Activated CD4-positive, alpha-beta T cell treated with anti-CD3 and anti-CD28 coated beads, Interleukin-2, amount 10 ng/mL, durations not matched to agents 7 days and 5 days (primary cell): ENCODE results near the gene SDR9C7. TPM values are rescaled to one million over a fixed set of nuclear protein-coding genes. Genes with fewer than 3 reads are reported as not detected.
"Not testable (repeated sequence)": the region's sequence is repeated elsewhere in the genome, so short reads cannot be mapped to it uniquely, and the experiment has no call there.

ENCODE experiments used
- CTCF ChIA-PET: fragments of 350-600 bp; sonication (Branson Sonifier 250); formaldehyde crosslinking; loops from one replicate; lab custom pipeline; 2021; ENCODE audit warnings: antibody characterized with exemption; lab: Charles Lee
- POLR2A ChIA-PET: fragments of 350-600 bp; sonication (Branson Sonifier 250); formaldehyde crosslinking; loops from one replicate; lab custom pipeline; 2021; ENCODE audit warnings: antibody characterized with exemption; lab: Charles Lee
- DNase-seq: peaks from one replicate; pipeline ENCODE4 v3.0.0-alpha.2; 2020
- H3K27ac Mint-ChIP-seq: one replicate; pipeline ENCODE4 v1.8.0; 2021; ENCODE audit warnings: mild to moderate bottlenecking, moderate library complexity, mixed read lengths
- H3K27me3 Mint-ChIP-seq: one replicate; pipeline ENCODE4 v1.8.0; 2021; ENCODE audit warnings: mixed read lengths
- H3K36me3 Mint-ChIP-seq: one replicate; pipeline ENCODE4 v1.8.0; 2021; ENCODE audit warnings: low read depth, mixed read lengths
- H3K4me1 Mint-ChIP-seq: one replicate; pipeline ENCODE4 v1.8.0; 2021; ENCODE audit warnings: mixed read lengths
- H3K4me3 Mint-ChIP-seq: one replicate; pipeline ENCODE4 v1.8.0; 2021; ENCODE audit warnings: mild to moderate bottlenecking, moderate library complexity, mixed read lengths
- H3K9me3 Mint-ChIP-seq: one replicate; pipeline ENCODE4 v1.8.0; 2021; ENCODE audit warnings: mixed read lengths
- total RNA-seq, 2 experiments: library from RNA; stranded (reverse); gene quantifications; one replicate each; pipeline ENCODE4 v1.2.3, GENCODE V29; 2021

Gene SDR9C7
- total RNA-seq, 2 experiments from 2014 or later, result not detected

DNA sequence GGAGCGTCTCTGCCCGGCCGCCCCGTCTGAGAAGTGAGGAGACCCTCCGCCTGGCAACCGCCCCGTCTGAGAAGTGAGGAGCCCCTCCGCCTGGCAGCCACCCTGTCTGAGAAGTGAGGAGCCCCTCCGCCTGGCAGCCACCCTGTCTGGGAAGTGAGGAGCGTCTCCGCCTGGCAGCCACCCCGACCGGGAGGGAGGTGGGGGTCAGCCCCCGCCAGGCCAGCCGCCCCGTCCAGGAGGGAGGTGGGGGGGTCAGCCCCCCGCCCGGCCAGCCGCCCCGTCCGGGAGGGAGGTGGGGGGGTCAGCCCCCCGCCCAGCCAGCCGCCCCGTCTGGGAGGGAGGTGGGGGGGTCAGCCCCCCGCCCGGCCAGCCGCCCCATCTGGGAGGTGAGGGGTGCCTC, 29.3 kb upstream of the SDR9C7 start:
- H3K9me3 Mint-ChIP-seq, H3K27ac Mint-ChIP-seq, POLR2A ChIA-PET, H3K36me3 Mint-ChIP-seq, CTCF ChIA-PET, H3K4me3 Mint-ChIP-seq, DNase-seq, H3K4me1 Mint-ChIP-seq: not testable (repeated sequence)
- H3K27me3 Mint-ChIP-seq, result peaks cover 15% of the 10 kb centered on the region

DNA sequence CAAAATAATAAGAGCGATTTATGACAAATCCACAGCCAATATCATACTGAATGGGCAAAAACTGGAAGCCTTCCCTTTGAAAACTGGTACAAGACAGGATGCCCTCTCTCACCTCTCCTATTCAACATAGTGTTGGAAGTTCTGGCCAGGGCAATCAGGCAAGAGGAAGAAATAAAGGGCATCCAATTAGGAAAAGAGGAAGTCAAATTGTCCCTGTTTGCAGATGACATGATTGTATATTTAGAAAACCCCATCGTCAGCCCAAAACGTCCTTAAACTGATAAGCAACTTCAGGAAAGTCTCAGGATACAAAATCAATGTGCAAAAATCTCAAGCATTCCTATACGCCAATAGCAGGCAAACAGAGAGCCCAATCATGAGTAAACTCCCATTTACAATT, 28.0 kb upstream of the SDR9C7 start:
- peaks cover 15% of the 10 kb centered on the region for H3K27me3 Mint-ChIP-seq
- H3K36me3 Mint-ChIP-seq, DNase-seq, POLR2A ChIA-PET, CTCF ChIA-PET, H3K9me3 Mint-ChIP-seq, H3K4me1 Mint-ChIP-seq, H3K4me3 Mint-ChIP-seq, H3K27ac Mint-ChIP-seq: not testable (repeated sequence)

DNA sequence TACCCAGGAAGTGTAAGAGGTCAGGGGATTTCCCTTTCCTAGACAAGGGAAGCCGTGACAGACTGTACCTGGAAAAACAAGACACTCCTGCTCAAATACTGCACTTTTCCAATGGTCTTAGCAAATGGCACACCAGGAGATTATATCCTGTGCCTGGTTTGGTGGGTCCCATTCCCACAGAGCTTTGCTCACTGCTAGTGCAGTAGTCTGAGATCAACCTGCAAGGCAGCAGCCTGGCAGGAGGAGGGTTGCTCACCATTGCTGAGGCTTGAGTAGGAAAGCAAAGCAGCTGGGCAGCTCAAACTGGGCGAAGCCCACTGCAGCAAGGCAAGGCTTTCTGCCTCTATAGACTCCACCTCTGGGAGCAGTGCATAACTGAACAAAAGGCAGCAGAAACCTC, 24.2 kb upstream of the SDR9C7 start:
- Mint-ChIP-seq H3K9me3 (peaks cover 7% of the 10 kb centered on the region), H3K27ac (no peak overlapping the region), H3K4me3 (no peak overlapping the region), H3K4me1 (no peaks in the 10 kb centered on the region), H3K27me3 (peaks cover 15% of the 10 kb centered on the region), H3K36me3 (no peaks in the 10 kb centered on the region)
- ChIA-PET POLR2A (no interaction called here), CTCF (no interaction called here)
- no peak for DNase-seq

DNA sequence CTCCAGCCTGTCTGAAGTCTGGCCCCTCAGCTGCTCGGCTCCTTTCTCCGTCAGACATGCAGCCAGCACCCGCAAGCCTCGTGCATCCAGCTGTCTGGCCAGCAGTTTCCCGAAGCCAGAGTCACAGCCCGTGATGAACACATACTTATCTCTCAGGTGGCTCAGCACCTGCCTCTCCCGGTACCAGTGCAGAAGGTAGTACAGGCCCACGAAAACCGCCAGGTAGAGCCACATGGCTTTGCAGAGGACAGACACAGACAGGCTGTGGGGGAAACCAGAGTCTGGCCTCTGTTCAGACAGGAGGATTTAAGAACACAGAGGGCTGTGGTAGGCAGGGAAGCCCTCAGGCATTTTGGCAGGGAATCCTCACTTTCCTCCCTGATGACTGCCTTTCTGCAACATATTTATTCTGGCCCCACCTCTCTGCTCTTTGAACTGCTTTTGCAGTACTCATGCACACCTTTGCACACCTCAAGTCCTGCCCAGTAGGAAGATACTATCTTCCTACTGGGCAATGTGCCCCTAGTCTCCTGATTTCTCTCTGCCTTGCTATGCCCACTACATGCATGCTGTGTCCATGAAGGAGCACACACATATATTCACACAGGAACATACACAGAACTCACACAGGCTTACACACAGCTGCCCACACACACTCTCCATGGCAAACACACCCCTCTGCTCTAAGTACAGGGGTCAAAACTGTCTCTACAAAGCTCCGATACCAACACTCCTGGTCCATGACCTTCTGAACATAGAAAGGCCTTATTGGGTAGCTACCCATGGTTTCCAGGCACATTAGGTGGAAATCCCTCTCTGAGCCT, 23.2 kb upstream of the SDR9C7 start, which contains the start of gene RDH16:
TSS of gene RDH16 (minus strand) at position 380 of the 824 bp plus-strand sequence. CDS start at position 234, 146 bp downstream.
- ChIA-PET POLR2A (no interaction called here), CTCF (interaction anchor here (0.9 kb wide), 1 partner anchor 8 kb away, joined by 3 read pairs; no protein-coding TSS in a partner anchor)
- Mint-ChIP-seq H3K4me3 (no peak within 1 kb of the TSS), H3K27ac (no peak within 1 kb of the TSS), H3K4me1 (no peaks in the 10 kb centered on the region), H3K36me3 (no peaks in the 10 kb centered on the region), H3K9me3 (peaks cover 4% of the 10 kb centered on the region), H3K27me3 (peaks cover 15% of the 10 kb centered on the region)
- DNase-seq, result no peak

DNA sequence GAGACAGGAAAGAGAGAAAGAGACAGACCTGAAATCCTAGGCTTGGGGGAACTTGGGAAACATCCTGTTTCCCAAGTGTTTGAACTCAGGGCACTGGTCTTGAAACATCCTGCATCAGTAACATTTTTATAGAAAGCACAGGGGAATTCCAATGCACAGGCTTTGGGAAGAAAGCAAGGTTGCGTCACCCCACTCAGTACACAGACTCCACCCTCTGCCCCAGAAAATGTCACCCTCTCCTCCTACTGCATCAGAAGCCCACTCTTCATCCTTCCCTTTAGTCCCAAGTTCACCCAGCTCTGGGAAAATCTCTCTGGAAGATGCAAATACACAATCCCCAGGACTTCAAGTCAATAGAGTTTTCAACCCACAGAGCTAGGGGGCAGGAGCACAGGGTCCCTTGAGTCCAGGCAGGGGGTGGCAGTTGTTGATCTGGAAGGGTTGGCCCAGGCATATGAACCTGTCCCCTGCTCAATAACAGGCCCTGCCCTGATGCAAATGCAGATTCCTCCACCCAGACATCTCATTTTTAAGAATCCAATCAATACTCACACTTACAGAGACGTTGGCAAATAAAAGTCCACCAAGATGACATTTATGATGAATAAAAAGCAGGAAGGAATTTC, 21.5 kb upstream of the SDR9C7 start:
- H3K9me3 Mint-ChIP-seq, result peaks cover 2% of the 10 kb centered on the region
- ChIA-PET POLR2A (interaction anchor here (0.6 kb wide), 1 partner anchor 9 kb away, joined by 3 read pairs; no protein-coding TSS in a partner anchor), CTCF (interaction anchor here (1.6 kb wide), 1 partner anchor 31 kb away, joined by 3 read pairs; no protein-coding TSS in a partner anchor)
- no peaks in the 10 kb centered on the region for H3K36me3 Mint-ChIP-seq
- no peaks in the 10 kb centered on the region for H3K4me1 Mint-ChIP-seq
- DNase-seq, result no peak
- peaks cover 6% of the 10 kb centered on the region for H3K27me3 Mint-ChIP-seq
- H3K27ac Mint-ChIP-seq, result no peak overlapping the region
- no peak overlapping the region for H3K4me3 Mint-ChIP-seq

DNA sequence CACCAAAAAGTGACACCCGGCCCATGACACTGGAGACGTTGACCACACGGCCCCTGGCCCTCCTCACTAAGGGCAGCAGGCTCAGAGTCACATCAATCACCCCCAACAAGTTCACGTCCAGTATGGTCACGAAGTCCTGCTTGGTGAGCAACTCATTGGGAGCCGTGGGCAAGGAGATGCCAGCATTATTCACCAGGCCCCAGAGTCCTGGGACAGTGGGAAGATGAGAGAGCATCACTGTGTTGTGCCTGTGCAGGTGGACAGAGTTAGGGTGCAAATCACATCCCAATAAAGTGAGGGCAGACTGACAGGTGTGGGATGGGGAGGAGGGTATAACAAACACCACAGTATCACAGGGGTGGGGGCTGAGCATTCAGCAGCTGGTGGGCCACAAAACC, 20.7 kb upstream of the SDR9C7 start:
- Mint-ChIP-seq H3K27ac (no peak overlapping the region), H3K4me1 (no peaks in the 10 kb centered on the region), H3K9me3 (peaks cover 2% of the 10 kb centered on the region), H3K4me3 (no peak overlapping the region), H3K27me3 (peaks cover 5% of the 10 kb centered on the region), H3K36me3 (no peaks in the 10 kb centered on the region)
- ChIA-PET CTCF (no interaction called here), POLR2A (no interaction called here)
- no peak for DNase-seq

DNA sequence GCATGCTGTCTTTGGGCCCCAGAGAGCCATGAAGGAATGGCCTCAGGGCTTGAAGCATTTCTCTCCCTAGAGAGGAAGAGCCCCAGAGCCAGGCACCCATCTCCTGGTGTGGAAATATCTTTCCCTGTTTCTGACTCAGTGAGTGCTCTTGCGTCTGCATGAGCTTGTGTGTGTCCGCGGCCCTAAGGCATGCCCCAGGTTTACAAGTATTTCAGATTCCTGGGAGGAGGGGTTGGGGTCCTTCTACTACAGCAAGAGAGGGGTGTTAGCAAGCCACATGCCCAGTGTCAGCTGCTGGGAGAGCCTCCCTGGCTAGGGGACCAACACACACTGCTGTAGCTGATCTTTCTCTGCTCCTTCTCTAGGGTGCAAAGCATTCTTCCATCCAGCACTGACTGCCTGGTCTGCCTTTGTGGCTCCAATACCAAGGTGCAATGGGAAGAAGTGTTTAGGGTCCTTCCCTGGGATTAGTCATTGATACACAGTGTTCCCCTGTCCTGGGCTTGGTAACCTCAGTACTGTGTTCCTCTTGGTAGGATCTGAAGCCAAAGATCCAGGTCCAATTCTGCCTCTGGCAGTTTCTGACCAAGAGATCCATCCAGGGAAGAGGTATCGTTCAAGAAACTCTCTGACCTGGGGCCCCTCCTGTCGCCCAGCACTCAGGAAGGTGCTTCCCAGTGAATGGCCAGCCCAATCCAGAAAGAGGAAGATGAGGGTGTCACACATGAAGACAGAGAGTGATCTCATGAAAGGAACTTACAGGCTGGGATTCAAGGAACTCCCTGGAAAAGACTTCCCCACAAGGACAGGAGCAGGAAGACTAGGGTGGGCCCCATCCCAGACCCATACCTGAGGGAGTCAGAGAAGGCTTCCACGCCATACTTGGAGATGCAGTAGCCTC, 20.1 kb upstream of the SDR9C7 start:
- Mint-ChIP-seq H3K4me3 (no peak overlapping the region), H3K27me3 (peaks cover under 1% of the 10 kb centered on the region), H3K4me1 (no peaks in the 10 kb centered on the region), H3K9me3 (peaks cover under 1% of the 10 kb centered on the region), H3K36me3 (no peaks in the 10 kb centered on the region), H3K27ac (no peak overlapping the region)
- no peak for DNase-seq
- POLR2A ChIA-PET, result no interaction called here
- CTCF ChIA-PET, result no interaction called here

DNA sequence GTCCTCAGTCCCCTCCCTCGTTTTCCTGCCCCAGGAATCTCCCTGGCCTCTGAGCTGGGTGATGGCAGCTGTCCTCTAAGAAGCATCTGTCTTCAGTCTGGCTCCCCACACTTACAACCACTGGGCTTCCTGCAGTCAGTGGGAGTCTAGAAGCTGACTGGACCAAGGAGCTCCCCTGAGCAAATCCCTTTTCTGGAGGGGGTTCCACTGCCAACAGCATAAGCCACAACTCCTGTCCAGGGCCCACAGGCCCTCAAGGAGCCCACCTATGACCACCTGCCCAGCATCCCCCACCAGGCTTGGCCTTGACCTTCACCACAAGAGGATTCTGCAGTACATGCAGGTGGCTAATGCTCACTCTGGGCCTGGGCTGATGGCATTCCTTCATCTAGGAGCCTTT, 19.1 kb upstream of the SDR9C7 start:
- no peaks in the 10 kb centered on the region for H3K36me3 Mint-ChIP-seq
- CTCF ChIA-PET, result no interaction called here
- H3K27me3 Mint-ChIP-seq, result no peaks in the 10 kb centered on the region

DNA sequence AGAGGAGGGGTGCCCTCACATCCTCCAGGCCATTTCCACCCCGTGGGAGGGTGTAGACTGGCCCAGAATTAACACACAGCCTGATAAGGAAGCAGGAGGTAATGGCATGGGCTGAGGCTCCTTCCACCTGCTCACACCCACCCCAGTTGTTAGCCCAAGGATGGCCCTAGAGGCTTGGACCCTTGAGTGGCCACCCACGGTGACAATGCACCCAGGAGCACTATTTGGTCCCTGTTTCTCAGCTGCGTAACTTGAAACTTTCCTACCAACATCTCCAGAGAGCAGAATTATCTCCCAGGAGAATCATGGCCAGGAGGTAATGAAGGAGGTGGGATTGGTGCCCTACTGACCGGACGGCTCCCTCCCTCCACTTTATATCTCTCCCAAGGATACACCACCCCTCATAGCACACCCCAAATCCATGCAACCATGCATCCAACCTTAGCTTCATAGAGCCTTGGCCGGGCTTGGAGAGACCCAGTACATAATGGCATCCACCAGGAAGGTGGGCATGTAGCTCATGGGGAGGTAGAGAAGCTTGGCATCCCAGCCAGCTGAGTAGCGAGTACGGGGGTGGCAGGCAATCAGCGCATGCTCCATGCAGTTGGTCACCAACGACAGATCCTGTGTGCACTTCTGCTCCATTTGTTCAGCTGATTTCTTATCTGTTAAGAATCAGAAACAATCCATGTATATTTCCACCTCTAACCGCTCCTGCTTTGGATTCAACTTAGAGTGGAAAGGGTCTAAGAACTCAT, 17.6 kb upstream of the SDR9C7 start:
- H3K4me3 Mint-ChIP-seq, result no peak overlapping the region
- DNase-seq, result no peak
- no peaks in the 10 kb centered on the region for H3K36me3 Mint-ChIP-seq
- ChIA-PET CTCF (no interaction called here), POLR2A (no interaction called here)
- no peaks in the 10 kb centered on the region for H3K9me3 Mint-ChIP-seq
- no peaks in the 10 kb centered on the region for H3K4me1 Mint-ChIP-seq
- no peaks in the 10 kb centered on the region for H3K27me3 Mint-ChIP-seq
- no peak overlapping the region for H3K27ac Mint-ChIP-seq

More for the DNA sequence above, 19.1 kb upstream of the SDR9C7 start:
- POLR2A ChIA-PET, result no interaction called here
- Mint-ChIP-seq H3K27ac (no peak overlapping the region), H3K4me1 (no peaks in the 10 kb centered on the region), H3K4me3 (no peak overlapping the region), H3K9me3 (no peaks in the 10 kb centered on the region)
- DNase-seq, result no peak

DNA sequence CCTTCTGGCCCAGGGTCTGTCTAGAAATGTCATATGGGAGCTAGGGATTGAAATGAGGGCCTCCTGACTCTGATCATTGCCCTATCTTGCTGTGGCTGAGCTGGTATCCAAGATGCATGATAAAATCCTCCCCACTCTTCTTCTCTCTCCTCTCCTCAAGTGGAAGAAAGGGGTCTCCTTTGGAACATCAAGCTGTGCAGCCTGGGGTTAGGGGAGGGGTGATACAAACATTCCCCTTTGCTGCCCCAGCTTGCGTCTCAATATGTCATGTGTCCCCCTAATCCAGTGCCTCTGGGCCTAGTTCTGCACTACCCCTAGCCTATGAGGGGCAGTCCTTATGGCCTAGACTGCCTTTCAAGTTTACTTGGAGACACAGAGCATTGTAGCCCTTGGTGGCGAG, 14.7 kb upstream of the SDR9C7 start:
- H3K36me3 Mint-ChIP-seq, result no peaks in the 10 kb centered on the region
- POLR2A ChIA-PET, result no interaction called here
- no peaks in the 10 kb centered on the region for H3K4me1 Mint-ChIP-seq
- no peak overlapping the region for H3K27ac Mint-ChIP-seq
- no peaks in the 10 kb centered on the region for H3K9me3 Mint-ChIP-seq
- H3K4me3 Mint-ChIP-seq, result no peak overlapping the region
- DNase-seq, result no peak
- CTCF ChIA-PET, result interaction anchor here (1.0 to 1.2 kb wide), 2 partner anchors 9 to 39 kb away, joined by 3 read pairs; partner anchors contain the start of gene RDH16
- peaks cover 22% of the 10 kb centered on the region for H3K27me3 Mint-ChIP-seq

DNA sequence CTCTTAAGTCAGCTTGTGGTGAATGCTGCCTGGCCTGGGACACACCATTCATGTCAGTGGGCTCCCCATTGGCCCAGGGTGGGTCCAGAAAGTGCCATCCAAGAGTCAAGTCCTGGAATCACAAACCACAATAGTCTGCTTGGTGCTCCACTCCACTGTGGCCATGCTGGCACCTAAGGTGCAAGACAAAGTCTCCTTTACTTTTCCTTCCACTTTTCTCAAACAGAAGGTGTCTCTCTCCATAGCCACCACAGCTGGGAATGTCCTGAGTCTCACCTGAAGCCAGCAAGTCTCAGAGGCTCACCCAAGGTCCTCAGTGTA, 14.2 kb upstream of the SDR9C7 start:
- Mint-ChIP-seq H3K4me1 (no peaks in the 10 kb centered on the region), H3K36me3 (no peaks in the 10 kb centered on the region), H3K9me3 (no peaks in the 10 kb centered on the region), H3K4me3 (no peak overlapping the region), H3K27ac (no peak overlapping the region), H3K27me3 (peaks cover 26% of the 10 kb centered on the region)
- DNase-seq, result no peak
- ChIA-PET POLR2A (no interaction called here), CTCF (interaction anchor here (1.0 to 1.2 kb wide), 2 partner anchors 9 to 40 kb away, joined by 3 read pairs; partner anchors contain the start of gene RDH16)
